Left cardiac atrium (tissue), 4 donors: ENCODE data around the gene KCNJ18. TPM values are rescaled to one million over a fixed set of nuclear protein-coding genes. Genes with fewer than 3 reads are reported as not detected.
"Not testable (repeated sequence)": the region's sequence is repeated elsewhere in the genome, so short reads cannot be mapped to it uniquely, and the experiment has no call there.

Source experiments
- ATAC-seq, 2 donors: fragments of 200-7000 bp; cut with Tn5 transposase; one replicate each; pipeline ENCODE4 v1.9.1; 2020; ENCODE audit warnings: mild to moderate bottlenecking in 2 of 2, moderate library complexity in 2 of 2
- DNase-seq: peaks from one replicate; pipeline ENCODE4 v3.0.0-alpha.2; 2020
- intact Hi-C, 2 donors: fragments of 100-400 bp; cut with DNase I; formaldehyde crosslinking; loops; one replicate each; pipeline versions ENCODE4 v1.14.1 to v1.15.1; 2022 to 2023
- total RNA-seq, 2 donors: library from RNA; stranded (reverse); fragmentation: NEBNext Ultra II Directional; extraction: Animal tissue kit (Norgen Biotek cat#: 25700); gene quantifications; one replicate each; pipeline ENCODE4 v1.2.1, GENCODE V29; 2021
- donor health status: DM: no; HTN: yes; CAD: no.
- donor health status: DM: no; HTN: yes; CAD: no; lungs with severe emphysema.
- donor health status: DM: yes; HTN: yes; CAD: no.
- donor health status: Dilated cardiomyopathy.

KCNJ18 gene
- total RNA-seq, 2 donors from 2014 or later: not detected

DNA sequence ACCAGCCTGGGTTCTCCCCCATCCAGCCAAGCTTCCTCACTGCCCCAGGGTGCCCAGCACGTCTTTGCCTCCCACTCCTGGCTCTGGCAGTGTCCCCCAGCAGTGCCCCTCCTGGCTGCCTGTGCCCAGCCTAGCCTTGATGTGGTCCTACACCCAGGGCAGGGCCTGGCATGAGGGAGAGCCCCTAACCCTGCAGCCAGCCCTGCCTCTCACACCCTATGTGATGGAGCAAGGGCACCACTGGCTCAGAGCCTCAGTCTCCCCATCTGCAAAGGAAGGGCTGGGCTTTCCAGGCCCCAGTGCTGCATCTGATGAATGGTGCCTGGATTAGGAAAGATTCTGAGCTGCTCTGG is 5.2 kb downstream of the KCNJ18 start:
- ATAC-seq, intact Hi-C loops, DNase-seq: not testable (repeated sequence)

DNA sequence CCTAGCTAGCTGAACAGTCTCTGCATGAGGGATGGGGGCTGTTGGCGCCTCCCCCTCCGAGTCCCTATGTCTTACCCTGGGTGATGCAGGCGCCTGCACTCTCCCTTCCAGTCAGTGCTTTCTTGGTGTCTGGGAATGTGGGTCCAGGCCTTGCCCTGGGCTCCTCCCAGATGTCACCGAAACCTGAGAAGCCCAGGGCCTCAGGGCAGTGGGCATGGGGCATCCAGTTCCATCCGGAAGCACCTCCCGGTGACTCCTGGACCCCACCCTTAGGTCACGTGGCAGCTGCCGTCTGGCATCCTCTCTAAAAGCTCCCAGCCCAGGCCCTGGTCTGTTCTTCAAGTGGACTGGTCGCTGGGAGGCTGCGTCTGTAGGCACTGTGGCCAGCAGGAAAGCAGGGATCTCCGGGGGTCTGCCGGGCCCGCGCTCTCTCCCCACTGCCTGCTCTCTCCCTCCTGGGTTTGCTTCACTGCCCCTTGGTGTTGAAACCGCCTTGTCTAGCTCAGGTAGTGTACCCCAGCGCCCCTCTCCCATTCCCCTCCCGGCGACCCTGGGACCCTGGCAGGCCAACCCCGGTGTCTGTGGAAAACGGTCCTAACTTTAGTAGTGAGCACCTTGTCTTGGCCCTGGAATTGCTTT is 6.2 kb downstream of the KCNJ18 start:
- ATAC-seq, DNase-seq, intact Hi-C loops: not testable (repeated sequence)

DNA sequence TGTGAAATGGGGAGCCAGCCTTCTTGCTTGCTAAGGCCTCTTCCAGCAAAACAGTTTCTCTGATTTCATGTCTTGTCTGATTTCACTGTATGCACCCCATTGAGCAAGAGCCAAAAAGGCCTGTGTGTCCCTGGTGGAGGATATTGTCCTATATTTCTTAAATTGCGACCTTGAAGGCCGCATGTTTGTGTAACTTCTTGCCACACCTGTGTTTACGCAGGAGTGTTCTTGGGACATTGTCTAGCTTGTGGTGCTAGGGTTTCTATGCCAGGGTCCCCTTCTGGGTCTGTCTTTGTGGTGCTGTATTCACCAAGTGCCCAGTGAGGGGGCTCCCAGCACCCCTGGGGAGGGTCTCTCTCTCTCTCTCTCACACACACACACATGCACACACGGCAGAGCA is 6.8 kb downstream of the KCNJ18 start:
- ATAC-seq, DNase-seq, intact Hi-C loops: not testable (repeated sequence)

DNA sequence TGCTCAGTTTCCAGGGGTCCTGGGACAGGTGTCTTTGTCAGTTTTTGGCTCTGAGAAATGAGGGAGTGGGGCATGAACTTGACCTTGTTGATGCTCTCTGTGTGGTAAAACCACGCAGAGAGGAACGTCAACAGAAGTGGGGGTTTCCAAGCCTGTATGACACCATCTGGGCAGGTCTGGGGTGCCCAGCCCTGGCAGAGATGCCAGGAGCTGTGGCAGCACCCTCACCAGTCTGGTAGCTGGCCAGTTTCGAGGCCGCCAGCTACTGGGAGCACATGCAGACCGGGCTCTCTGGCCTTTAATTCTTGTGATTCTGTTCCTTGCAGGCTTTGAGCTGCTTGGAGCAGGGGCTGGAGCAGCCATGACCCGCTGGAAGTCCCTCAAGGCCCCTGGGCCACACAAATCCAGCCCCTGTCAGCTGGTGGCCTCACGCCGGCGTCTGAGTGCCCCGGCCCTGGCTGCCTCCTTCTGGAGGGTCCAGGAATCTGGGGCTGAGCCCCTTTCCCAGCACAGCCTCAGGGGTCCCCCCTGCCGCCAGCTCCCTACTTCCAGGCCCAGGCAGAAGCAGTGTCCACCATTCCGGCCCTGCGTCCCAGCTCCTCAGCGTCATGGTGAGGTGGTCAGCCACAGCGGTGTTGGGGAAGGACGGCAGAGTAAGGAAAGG is 7.4 kb downstream of the KCNJ18 start:
- ATAC-seq, intact Hi-C loops, DNase-seq: not testable (repeated sequence)

DNA sequence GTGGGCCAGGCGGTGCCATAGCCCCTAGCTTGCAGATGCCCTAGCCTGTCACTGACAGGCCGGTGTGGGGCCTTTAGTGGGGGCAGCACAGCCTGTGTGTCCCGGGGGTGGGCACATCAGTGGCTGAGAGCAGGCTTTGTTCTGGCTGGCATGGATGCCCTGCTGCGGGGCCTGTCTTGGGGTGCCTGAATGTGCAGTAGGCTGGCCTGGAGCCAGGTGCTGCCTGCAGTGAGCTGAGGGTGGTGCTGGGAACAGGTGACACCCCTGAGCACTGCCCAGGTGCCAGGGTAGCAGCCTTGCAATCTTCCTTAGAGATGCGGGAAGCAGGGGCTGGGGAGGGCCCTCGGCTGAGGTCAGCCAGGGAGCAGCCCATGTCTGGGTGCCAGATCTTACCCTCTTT is 8.8 kb downstream of the KCNJ18 start:
- ATAC-seq, intact Hi-C loops, DNase-seq: not testable (repeated sequence)

DNA sequence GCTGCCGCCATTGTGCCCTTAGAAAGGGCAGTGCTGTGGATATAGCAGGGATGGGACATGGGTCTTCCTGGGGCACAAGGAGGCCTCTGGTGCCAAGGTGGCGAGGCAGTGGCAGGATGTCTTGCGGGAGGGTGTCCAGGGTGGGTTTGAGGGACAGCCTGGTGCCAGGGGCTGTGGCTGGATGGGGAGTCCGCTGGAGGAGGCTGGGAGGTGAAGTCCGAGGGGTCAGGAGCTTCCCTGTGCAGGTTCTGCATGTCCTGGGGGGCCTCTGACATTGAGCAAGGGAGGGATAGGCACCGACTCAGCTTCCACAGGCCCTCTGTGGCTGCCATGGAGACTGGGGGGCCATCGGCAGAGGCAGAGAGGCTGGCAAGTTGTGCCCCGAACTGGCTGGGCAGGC is 9.7 kb downstream of the KCNJ18 start:
- ATAC-seq, DNase-seq, intact Hi-C loops: not testable (repeated sequence)

DNA sequence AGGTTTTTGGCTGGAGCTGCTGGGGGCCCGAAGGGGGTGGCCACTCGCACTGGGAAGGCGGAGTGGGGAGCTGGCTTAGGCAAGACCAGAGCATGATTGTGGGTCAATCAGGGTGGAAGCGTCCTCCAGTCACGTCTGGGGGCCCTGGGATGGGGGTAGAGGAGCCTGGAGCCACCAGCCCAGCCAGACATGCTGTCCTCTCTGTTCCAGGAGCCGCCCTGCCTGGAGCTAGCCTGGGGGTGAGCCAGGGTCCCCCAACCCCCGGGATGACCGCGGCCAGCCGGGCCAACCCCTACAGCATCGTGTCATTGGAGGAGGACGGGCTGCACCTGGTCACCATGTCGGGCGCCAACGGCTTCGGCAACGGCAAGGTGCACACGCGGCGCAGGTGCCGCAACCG is 10.2 kb downstream of the KCNJ18 start:
- DNase-seq, intact Hi-C loops, ATAC-seq: not testable (repeated sequence)

DNA sequence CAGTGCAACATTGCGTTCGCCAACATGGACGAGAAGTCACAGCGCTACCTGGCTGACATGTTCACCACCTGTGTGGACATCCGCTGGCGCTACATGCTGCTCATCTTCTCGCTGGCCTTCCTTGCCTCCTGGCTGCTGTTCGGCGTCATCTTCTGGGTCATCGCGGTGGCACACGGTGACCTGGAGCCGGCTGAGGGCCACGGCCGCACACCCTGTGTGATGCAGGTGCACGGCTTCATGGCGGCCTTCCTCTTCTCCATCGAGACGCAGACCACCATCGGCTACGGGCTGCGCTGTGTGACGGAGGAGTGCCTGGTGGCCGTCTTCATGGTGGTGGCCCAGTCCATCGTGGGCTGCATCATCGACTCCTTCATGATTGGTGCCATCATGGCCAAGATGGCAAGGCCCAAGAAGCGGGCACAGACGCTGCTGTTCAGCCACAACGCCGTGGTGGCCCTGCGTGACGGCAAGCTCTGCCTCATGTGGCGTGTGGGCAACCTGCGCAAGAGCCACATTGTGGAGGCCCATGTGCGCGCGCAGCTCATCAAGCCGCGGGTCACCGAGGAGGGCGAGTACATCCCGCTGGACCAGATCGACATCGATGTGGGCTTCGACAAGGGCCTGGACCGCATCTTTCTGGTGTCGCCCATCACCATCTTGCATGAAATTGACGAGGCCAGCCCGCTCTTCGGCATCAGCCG is 10.8 kb downstream of the KCNJ18 start:
- ATAC-seq, intact Hi-C loops, DNase-seq: not testable (repeated sequence)

DNA sequence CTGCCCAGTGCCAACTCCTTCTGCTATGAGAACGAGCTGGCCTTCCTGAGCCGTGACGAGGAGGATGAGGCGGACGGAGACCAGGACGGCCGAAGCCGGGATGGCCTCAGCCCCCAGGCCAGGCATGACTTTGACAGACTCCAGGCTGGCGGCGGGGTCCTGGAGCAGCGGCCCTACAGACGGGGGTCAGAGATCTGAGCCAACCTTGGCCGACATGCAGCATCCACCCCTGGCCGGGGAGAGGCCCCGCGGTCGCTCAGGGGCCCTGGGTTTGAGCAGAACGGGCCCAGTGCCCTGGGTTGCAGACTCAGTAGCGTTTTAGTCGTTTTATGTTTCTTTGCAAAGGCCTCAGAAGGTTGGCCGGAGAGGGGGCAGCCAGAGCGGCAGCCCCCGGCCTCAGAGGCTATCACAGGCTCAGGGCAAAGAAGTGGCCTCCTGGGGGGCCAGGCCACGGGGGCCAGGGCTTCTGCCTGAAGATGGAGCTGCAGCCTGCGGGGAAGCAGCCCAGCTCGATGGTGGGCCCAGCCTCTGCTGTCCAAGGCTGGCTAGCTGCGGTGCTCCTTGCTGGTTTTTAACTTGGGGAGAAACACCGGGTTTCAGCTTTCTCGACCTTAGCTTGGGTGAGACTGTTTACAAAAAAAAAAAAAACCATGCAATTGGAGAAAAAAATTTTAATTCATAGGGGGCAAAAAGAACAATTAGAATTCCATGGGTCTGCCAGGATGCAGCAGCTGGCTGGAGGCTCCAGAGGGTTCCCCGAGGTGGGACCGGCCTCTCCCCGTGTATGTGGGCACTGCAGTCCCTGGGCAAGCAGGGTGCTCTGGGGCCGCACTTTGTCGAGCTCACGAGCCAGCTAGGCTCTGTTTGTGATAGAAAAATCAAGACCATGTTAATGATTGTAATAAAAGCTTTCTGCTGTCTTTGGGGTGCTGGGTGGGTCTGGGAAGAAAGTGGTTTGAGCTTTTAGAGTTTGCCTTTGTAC is 11.9 kb downstream of the KCNJ18 start:
- intact Hi-C loops, DNase-seq, ATAC-seq: not testable (repeated sequence)

DNA sequence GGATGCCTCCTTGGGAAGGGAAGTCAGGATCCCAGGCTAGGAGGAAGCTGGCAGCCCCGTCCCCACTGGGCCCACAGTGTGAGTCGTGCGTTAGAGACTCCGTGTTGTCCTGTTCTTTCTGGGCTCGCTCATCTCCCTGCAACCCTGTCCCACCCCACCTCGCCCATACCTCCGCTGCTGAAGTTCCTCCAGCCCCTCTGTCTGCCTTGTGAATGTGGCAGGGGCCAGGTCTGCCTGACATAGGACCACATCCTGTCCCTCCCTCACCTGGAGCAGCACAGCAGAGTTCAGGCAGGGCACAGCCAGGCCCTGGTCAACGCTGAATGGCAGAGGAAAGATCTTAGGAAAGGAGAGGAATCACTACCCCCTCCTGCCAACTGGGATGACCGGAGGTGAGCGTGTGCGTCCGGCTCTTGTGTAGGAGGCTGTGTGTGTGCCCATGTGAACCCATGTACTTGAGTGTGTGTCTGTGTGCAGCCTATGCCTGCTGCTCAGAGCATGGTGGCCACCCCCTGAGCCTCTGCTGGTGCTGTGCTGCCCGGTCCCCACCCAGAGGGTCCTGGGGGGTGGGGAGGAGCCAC is 12.8 kb downstream of the KCNJ18 start:
- no peak for DNase-seq
- intact Hi-C loops: no loop called here
- no peak for ATAC-seq

DNA sequence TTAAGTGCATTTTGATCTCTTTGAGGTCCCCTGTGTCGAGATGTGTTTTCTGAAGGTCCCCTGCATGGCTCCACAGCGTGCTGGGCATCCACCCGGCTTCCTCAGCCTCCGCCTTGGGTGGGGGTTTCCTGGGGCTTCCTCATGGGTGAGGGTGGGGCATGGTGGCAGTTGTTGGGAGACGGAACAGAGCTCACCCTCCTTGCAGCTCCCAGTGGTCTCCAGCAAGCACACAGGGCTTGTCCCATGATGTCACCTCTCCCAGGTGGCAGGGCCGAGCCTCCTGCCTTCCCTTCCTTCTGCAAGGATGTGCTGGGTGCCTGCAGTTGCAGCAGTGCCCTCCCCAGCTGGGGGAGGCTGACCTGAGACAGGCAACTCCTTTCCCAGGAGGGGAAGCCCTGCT is 13.4 kb downstream of the KCNJ18 start:
- intact Hi-C loops, DNase-seq, ATAC-seq: not testable (repeated sequence)

DNA sequence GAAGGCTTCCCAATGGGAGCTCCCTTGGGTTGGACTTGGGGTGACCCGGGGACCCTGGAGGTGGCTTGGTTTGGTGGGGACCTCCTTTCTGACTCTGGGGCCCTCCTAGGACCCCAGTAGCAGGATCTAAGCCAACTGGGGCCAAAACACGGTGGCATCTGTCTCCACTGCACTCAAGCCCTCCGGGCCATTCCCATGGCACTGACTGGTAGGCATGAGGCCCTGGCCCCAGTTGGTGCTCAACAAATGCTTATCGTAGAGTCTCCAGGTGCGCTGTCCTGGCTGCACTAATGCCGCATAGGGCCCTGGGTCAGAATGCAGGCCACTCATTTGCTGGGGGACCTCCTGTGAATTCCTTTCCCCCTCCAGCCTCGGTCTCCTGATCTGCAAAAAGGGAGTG is 14.2 kb downstream of the KCNJ18 start:
- intact Hi-C loops, ATAC-seq, DNase-seq: not testable (repeated sequence)

DNA sequence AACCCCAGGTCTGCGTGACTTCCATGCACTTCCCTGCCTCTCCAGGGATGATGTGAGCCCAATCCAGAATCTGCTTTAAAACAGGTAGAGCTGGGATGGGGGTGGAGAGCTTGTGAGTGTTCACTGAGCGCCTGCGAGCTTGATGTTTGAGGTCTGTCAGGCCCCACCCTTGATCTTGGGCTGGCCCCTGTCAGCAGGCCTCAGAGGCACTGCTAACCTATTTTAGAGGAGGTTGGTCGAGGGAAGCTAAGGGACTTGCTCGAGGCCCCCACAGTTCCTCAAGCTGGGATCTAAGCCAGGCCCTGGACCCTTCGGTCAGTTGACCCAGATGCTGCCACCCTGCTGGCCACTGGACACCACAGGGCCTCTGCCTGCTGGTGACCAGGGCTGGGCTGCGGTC is 14.8 kb downstream of the KCNJ18 start:
- intact Hi-C loops, DNase-seq, ATAC-seq: not testable (repeated sequence)

DNA sequence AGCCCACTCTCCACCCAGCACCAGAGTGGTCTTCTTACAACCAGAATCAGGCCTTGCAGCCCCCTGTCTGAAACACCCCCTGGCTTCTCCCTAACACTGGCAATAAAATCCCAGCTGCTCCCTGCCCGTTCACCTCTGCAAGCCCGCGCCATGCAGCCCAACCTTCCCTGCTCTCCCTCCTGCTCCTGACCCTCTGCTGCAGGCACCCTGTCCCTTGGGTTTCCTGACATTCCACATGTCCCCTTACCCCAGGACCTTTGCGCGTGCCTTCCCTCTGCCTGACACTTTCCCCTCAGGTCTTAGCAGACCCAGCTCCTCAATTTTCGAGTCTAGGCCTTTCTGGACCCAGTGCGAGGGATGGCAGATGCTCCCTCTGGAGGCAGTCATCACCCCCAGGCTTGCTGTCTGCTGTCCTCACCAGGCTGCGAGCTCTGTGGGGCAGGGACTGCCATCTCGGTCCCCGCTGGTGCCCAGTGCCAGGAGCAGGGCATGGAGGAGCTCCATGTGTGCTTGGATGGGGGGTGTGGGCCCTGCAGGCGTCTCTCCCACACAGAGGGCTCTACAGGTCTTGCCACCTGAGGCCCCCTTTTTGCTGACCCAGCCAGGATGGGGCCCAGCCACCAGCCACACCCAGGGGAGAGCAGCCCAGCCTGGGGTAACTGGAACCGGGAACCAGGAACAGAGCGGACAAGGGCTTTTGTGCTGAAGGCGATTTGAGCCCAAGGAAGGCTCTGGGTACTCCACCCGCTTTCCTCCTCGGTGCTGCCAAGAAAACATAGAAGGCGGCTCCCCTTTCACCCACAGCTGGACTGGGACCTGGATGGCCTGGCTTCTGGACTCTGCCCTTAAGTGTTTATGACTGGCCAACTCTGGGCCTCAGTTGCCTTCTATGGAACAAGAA is 15.6 kb downstream of the KCNJ18 start:
- DNase-seq, intact Hi-C loops: not testable (repeated sequence)
- peak in 1 of 2 donors; percentile 14 for ATAC-seq

DNA sequence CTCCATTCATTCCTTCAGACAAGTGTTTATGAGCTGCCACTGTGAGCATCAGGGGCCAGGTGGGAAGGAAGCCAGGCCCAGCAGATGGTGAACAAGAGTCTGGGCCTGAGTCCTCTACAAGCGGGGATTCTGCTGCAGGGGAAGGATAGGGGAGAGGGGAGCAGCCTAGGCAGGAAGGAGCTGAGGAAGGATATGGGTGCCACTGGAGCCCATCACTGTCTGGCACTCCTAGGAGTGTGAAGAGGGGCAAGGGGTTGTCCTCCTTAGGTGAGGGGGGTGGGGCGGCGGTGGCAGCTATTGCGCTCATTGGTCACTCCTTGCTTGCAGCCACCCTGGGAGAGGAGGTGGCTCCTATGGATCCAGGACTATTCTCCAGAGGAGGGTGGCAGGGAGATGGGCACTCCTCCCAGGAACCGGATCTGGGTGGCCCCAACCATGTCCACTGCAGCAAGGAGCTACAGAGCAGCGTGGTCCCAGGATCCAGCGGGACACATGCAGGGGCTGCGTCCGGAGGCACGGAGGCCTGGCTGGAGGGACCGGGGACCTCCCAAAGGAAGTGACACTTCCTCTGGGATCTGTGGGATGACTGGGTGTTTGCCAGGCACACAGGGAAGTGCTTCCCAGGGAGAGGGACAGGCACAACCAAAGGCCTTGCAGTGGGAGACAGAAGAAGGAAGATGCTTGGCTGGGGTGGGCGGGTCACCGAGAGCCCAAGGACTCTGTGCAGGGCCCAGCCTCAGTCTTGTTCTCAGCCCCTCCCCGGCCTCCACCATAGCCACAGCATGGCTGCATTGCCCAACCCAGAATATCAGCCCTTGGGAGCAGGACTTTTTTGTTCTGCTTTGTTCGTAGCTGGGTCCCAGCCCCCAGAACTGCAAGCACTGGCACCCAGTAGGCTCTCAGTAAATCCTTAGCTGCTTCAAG is 16.6 kb downstream of the KCNJ18 start:
- intact Hi-C loops, DNase-seq, ATAC-seq: not testable (repeated sequence)

DNA sequence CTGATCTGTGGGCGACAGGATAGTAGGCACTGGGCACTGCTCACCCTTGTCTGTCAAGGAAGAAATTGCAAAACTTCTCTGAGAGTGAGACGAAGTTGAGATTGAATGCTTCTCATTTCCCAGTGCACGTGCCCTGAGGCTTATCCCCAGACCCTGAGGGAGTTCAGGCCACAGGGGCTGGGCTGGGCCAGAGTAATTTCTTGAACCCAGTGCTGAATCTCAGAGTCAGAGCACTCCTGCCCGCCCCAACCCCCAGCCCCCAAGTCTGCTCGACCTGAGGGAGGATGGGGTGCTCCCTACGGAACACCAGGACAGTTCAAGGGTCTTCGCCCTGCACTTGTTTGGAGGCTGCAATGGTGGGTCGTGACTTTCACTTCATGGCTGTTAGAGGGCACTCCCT is 17.7 kb downstream of the KCNJ18 start:
- intact Hi-C loops, DNase-seq, ATAC-seq: not testable (repeated sequence)
